H7 (cell line): ENCODE measurements around the gene LDHB. TPM values are rescaled to one million over a fixed set of nuclear protein-coding genes. Genes with fewer than 3 reads are reported as not detected.
"Not testable (repeated sequence)": the region's sequence is repeated elsewhere in the genome, so short reads cannot be mapped to it uniquely, and the experiment has no call there.

ENCODE experiments used
- DNase-seq: peaks from one replicate; pipeline ENCODE4 v3.0.0; 2012
- H3K27me3 ChIP-seq: 2 replicates; pipeline ENCODE4 v1.6.0; 2011; ENCODE audit warnings: mild to moderate bottlenecking, low read length; ENCODE audit not compliant: control insufficient read depth, insufficient read depth
- H3K36me3 ChIP-seq: replicated peaks from 2 replicates; pipeline ENCODE4 v1.5.1; 2011; ENCODE audit warnings: low read length; ENCODE audit not compliant: control insufficient read depth, insufficient read depth
- H3K4me3 ChIP-seq: 2 replicates; pipeline ENCODE4 v1.5.1; 2011; ENCODE audit warnings: low read depth, mild to moderate bottlenecking, control low read depth, low read length, moderate library complexity; ENCODE audit not compliant: insufficient read depth
- total RNA-seq: library from RNA; depleted of rRNA; stranded (reverse); fragments of >200 nt; shearing (Covaris generic); gene quantifications from 2 replicates; pipeline ENCODE4 v1.2.3, GENCODE V29; 2014; rRNA removed

Gene LDHB
- total RNA-seq, 1 experiment from 2014 or later = 1,138 TPM

DNA sequence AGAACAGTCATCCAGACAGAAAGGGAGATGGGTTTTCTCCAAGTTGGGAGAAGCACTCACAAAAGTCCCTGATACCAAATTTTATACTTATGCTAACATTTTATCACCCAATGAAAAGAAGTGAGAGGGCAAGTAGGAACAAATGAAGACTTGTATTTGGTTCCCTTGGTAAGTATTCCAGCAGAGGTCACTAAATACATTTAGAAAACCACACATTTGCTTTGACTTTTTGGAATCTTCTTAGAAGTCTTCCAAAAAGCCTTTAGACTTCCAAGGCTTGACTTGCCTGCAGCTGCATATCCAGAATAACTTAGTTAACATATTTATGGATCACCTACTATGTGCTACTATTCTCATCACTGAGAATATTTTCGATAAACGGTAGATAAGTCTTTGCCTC, 49.9 kb downstream of the LDHB start:
- Histone ChIP-seq H3K4me3 (no peak overlapping the region), H3K36me3 (no peaks in the 10 kb centered on the region), H3K27me3 (no peaks in the 10 kb centered on the region)
- DNase-seq = no peak

DNA sequence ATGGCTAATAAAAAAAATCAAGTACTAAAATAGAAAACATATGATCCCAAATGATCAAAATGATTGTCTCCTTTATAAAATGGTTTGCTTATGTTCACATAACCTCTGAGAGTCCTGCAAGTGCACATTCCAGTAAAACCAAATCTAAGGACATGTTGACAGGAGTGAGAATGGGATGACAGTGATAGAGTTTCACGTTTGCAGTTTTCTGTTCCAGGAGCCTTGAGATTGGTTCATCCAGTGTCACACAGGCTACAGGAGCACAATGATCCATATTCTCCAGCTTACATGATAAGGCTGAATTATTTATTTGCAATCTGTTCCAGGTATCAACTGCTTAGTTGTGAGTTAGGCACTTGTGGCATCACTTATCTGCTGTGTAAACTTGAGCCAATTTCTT, 51.5 kb downstream of the LDHB start:
- no peak for DNase-seq
- Histone ChIP-seq H3K27me3 (no peaks in the 10 kb centered on the region), H3K4me3 (no peak overlapping the region), H3K36me3 (no peaks in the 10 kb centered on the region)

DNA sequence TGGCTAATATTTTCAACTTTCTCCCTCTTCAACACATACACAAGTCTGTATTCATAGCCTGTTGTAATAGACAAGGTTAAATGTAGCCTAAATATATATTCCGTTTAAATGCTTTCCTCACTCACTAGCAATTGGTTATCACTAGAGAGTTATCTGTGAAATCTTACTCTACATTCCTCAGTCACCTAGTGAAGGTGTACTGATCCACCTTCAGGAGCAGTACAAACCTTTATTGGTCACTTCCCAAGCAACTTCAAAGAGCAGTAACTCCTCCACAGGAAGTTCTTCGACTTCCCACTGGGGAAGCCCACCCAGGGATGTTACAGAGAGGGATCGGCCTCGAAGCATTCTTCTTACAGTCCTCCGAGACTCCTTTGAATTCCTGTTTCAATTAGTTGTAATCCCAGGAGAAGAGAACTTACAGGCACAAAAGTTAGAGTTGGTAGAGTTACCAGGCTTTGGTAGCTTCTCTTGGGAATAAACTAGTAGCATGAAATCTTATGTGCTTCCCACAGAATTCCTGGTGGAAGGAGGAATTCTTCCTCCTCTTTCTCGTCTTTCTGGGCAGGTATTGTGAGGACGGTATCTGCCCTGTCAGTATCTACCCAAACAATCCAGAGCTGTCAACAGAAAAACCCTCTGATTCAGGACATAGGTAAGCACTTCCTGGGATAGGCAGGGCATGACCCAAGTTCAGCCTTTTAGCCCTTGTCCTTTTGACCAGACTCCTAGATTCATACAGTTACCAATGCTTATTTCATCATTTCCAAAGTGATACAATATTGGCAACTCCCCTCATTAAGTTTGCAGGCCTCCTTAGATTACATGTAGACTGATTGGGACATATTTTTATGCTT, 53.2 kb downstream of the LDHB start, which contains the start of gene GYS2:
Gene GYS2 (minus strand): TSS at position 603 of the 857 bp plus-strand sequence. CDS start 255 bp downstream, at position 348.
- Histone ChIP-seq H3K4me3 (no peak within 1 kb of the TSS), H3K36me3 (no peaks in the 10 kb centered on the region), H3K27me3 (no peaks in the 10 kb centered on the region)
- DNase-seq = no peak

DNA sequence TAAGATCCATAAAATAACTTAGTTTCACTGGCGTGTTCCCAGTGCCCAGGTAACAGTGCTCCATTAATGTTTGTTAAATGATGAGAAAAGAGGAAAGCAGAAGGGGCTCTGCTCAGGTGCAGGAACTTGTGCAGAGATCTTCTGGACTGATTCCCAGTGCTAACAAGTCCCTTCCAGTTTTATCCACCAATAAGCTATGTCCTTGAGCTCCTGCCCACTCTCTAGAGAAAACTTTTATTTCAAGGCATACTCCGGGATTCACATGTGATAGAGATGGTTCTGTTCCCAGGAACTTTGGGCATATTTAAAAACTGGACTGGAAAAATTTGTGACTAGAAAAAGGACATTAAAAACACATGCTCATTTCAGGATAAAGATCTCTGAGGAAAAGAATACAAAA, 54.9 kb downstream of the LDHB start:
- Histone ChIP-seq H3K4me3 (no peak overlapping the region), H3K27me3 (no peaks in the 10 kb centered on the region), H3K36me3 (no peaks in the 10 kb centered on the region)
- no peak for DNase-seq

DNA sequence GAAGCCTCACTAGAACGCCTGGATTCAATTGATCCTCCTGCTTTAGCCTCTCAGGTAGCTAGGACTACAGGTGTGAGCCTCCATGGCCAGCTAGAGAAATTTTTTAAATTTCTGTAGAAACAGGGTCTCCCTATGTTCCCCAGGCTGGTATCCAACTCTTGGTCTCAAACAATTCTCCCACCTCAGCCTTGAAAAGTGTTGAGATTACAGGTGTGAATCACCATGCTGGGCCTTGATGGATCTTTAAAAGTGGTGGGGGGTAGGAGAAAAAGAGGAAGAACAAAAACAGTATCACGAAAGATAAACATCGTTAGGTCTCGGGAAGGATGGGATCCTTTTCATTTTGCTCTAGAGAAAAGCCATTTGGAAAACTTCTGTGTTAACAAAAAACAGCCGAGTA, 57.4 kb downstream of the LDHB start:
- no peaks in the 10 kb centered on the region for H3K27me3 ChIP-seq

DNA sequence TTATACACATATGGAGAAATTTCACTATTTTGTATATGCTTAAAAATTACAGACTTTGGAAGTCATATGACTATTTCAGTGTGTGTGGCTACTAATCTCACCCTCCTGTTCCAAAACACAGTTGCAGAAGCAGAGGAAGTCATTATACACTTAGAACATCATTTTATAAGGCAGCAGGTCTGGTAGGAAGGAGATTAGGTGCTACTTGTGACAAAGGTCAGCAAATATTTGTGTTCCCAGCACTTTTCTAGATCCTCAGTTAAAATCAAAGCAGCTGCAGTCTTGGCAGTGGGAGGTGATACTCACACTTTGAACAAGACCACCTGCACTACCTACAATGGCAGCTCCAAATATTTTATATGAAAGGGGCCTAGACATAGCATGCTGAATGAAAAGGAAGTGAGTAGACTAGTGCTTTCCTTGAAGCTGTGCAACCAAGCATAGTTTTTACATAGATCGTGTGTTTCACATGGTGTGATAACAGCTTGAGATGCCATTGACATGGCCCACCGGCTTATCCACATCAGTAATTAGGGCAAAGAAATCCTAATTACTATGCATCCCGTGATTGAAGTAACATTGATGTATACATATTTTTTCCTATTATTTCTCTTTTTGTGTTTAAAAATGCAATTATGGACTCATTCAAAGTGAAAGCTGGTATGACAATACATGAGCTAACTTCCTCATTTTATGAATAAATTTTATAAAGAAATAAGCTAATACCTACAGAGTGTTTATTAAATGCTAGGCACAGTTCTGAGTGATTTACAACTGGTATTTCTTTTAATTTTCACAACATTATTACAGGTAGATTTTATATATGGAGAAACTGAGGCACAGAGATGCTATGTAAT, 58.3 kb downstream of the LDHB start:
- Histone ChIP-seq H3K36me3 (no peaks in the 10 kb centered on the region), H3K4me3 (no peak overlapping the region), H3K27me3 (no peaks in the 10 kb centered on the region)
- no peak for DNase-seq

More for the DNA sequence above, 57.4 kb downstream of the LDHB start:
- Histone ChIP-seq H3K36me3 (no peaks in the 10 kb centered on the region), H3K4me3 (no peak overlapping the region)
- DNase-seq = no peak

DNA sequence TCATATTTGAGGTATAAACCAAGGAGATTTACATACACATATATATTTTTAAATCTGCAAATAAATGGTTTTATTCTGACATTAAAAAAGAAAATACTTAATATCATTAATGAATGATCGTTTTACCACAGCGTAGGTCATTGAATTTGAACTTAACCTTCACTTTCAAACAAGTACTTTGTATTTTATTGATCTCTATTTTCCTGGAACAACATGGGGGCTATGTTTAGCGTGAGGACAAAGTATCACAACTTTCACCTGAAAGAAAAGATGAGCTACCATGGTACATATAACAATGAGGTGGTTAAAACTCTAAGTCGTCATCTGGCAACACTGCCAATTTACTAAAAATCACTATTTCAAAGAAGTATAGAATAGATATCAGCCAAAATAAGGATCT, 59.0 kb downstream of the LDHB start:
- DNase-seq = no peak
- Histone ChIP-seq H3K36me3 (no peaks in the 10 kb centered on the region), H3K4me3 (no peak overlapping the region), H3K27me3 (no peaks in the 10 kb centered on the region)

DNA sequence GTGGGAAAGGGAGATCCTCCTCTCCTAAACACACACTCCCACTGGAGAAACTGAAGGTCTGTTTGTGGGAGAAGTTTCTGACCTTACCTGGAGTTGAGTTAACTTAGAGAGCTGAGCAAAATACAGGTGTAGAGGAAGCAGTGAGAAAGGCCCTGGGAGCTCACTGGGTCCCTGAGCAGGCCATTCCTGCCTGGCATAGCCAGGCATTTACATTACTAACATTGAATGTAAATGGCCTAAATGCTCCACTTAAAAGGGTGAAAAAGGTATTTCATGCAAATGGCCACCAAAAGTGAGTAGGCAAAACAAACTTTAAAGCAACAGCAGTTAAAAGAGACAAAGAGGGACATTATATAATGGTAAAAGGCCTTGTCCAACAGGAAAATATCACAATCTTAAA, 62.3 kb downstream of the LDHB start:
- DNase-seq, H3K4me3 ChIP-seq, H3K36me3 ChIP-seq, H3K27me3 ChIP-seq: not testable (repeated sequence)

DNA sequence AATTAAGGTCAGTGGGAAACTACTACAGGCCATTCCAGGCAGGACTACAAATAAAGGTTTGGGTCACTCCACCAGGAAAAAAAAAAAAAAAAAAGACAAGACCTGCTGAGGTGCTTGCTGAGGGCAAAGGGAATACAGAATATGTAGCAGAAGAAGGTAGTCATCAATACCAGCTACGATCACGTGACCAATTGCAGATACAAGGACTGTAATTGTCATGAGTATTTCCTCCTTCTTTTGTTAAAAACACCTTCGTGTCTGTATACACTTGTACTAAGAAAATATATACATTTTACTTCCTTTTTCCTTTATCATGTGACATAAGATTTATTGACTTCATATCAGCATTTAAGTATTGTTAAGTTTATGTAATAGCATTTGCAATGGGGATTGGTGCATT, 72.2 kb downstream of the LDHB start:
- H3K4me3 ChIP-seq = no peak overlapping the region
- no peaks in the 10 kb centered on the region for H3K27me3 ChIP-seq
- DNase-seq = no peak
- no peaks in the 10 kb centered on the region for H3K36me3 ChIP-seq

Other genes starting within 250 kb of the LDHB start
- gene PYROXD1, start 220.2 kb downstream of the LDHB start, total RNA-seq = 3.6 and 6.2 TPM in 2 replicates
- gene RECQL, start 156.2 kb downstream of the LDHB start, total RNA-seq = 39.6 and 52.7 TPM in 2 replicates
- gene GOLT1B, start 156.1 kb downstream of the LDHB start, total RNA-seq = 28.2 and 40.3 TPM in 2 replicates
- not detected in 2 replicates for gene SPX, start 131.5 kb downstream of the LDHB start, total RNA-seq
- gene GYS2, start 53.0 kb downstream of the LDHB start, total RNA-seq = not detected in 2 replicates
- gene KCNJ8, start 116.9 kb upstream of the LDHB start, total RNA-seq = 0.42 and 0.89 TPM in 2 replicates